ENCODE results near the gene IL25. TPM values are rescaled to one million over a fixed set of nuclear protein-coding genes. Genes with fewer than 3 reads are reported as not detected.
"Not testable (repeated sequence)": the region's sequence is repeated elsewhere in the genome, so short reads cannot be mapped to it uniquely, and the experiment has no call there.

IL25 gene
- polyA plus RNA-seq, 1 of the 3 experiments (the other 2 are of a cell fraction), result not detected

GRCh38 chr14:23419646-23420045 is 47.0 kb downstream of the IL25 start:
- WGBS (ENCODE audit: low lambda C conversion rate), result 19% methylated on average over 3 of the region's 17 CpGs
- H4K20me1 ChIP-seq (ENCODE audit: insufficient read depth); POLR2A ChIA-PET: not testable (repeated sequence)

GRCh38 chr14:23421594-23421993 is 49.0 kb downstream of the IL25 start:
- CTCF ChIA-PET, result no interaction called here

More at GRCh38 chr14:23419646-23420045, 47.0 kb downstream of the IL25 start:
- H3K79me2 ChIP-seq (ENCODE audit: insufficient read depth); H3K9me2 ChIP-seq; H3K4me2 ChIP-seq; H3K9me3 ChIP-seq; H3K27ac ChIP-seq (ENCODE audit: low read depth in 2 of 2, low read length in 1 of 2); H3K36me3 ChIP-seq (replicated peaks in 1 of 2; ENCODE audit: control insufficient read depth in 1 of 2, insufficient read depth in 2 of 2, low read length in 1 of 2); H3K4me1 ChIP-seq (ENCODE audit: control insufficient read depth in 1 of 2, insufficient read depth in 2 of 2, low read depth in 1 of 2, low read length in 1 of 2); H3K9ac ChIP-seq; H3F3A ChIP-seq (replicated peaks; ENCODE audit: insufficient read depth); DNase-seq; H2AFZ ChIP-seq (ENCODE audit: low read depth); H3K4me3 ChIP-seq (ENCODE audit: low read depth in 2 of 2, low read length in 1 of 2): not testable (repeated sequence)
- H3K27me3 ChIP-seq (ENCODE audit: insufficient read depth), result peaks cover 10% of the 10 kb centered on the region
- CTCF ChIA-PET, result interaction anchor here (1.5 kb wide), 1 partner anchor 39 kb away, joined by 3 read pairs; no protein-coding TSS in a partner anchor

GRCh38 chr14:23423657-23424056 is 51.0 kb downstream of the IL25 start:
- Histone ChIP-seq H3K9ac (no peak overlapping the region), H3K9me3 (no peaks in the 10 kb centered on the region), H3K4me1 (ENCODE audit: control insufficient read depth in 1 of 2, insufficient read depth in 2 of 2, low read depth in 1 of 2, low read length in 1 of 2) (no peaks in the 10 kb centered on the region), H3K4me3 (ENCODE audit: low read depth in 2 of 2, low read length in 1 of 2) (no peak overlapping the region), H2AFZ (ENCODE audit: low read depth) (no peak overlapping the region), H3K36me3 (replicated peaks in 1 of 2; ENCODE audit: control insufficient read depth in 1 of 2, insufficient read depth in 2 of 2, low read length in 1 of 2) (no peaks in the 10 kb centered on the region), H3K27me3 (ENCODE audit: insufficient read depth) (peaks cover 6% of the 10 kb centered on the region), H3F3A (replicated peaks; ENCODE audit: insufficient read depth) (no peaks in the 10 kb centered on the region), H3K4me2 (no peak overlapping the region), H4K20me1 (ENCODE audit: insufficient read depth) (no peaks in the 10 kb centered on the region), H3K27ac (ENCODE audit: low read depth in 2 of 2, low read length in 1 of 2) (no peak overlapping the region), H3K9me2 (no peaks in the 10 kb centered on the region), H3K79me2 (ENCODE audit: insufficient read depth) (no peaks in the 10 kb centered on the region)
- CTCF ChIA-PET, result interaction anchor here (3.2 kb wide), 1 partner anchor 44 kb away, joined by 11 read pairs; no protein-coding TSS in a partner anchor
- 57% methylated on average over 5 of the region's 6 CpGs for WGBS (ENCODE audit: low lambda C conversion rate)
- no peak for DNase-seq
- POLR2A ChIA-PET, result no interaction called here
- no peak for TF ChIP-seq TCF12 (IDR thresholded peaks at IDR 0.05)
- TF ChIP-seq MAX (IDR thresholded peaks at IDR 0.05; ENCODE audit: low read depth), result no peak
- TF ChIP-seq, protein P1, sequence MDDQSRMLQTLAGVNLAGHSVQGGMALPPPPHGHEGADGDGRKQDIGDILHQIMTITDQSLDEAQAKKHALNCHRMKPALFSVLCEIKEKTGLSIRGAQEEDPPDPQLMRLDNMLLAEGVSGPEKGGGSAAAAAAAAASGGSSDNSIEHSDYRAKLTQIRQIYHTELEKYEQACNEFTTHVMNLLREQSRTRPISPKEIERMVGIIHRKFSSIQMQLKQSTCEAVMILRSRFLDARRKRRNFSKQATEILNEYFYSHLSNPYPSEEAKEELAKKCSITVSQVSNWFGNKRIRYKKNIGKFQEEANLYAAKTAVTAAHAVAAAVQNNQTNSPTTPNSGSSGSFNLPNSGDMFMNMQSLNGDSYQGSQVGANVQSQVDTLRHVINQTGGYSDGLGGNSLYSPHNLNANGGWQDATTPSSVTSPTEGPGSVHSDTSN (IDR thresholded peaks at IDR 0.05), result no peak
- no peak for TF ChIP-seq ZBTB33 (IDR thresholded peaks at IDR 0.05; ENCODE audit: borderline replicate concordance, low read depth)

More at GRCh38 chr14:23421594-23421993, 49.0 kb downstream of the IL25 start:
- Histone ChIP-seq H3K9ac (no peak overlapping the region), H3K4me3 (ENCODE audit: low read depth in 2 of 2, low read length in 1 of 2) (no peak overlapping the region), H3F3A (replicated peaks; ENCODE audit: insufficient read depth) (no peaks in the 10 kb centered on the region), H2AFZ (ENCODE audit: low read depth) (no peak overlapping the region), H3K79me2 (ENCODE audit: insufficient read depth) (no peaks in the 10 kb centered on the region), H3K4me1 (ENCODE audit: control insufficient read depth in 1 of 2, insufficient read depth in 2 of 2, low read depth in 1 of 2, low read length in 1 of 2) (no peaks in the 10 kb centered on the region), H3K27ac (ENCODE audit: low read depth in 2 of 2, low read length in 1 of 2) (no peak overlapping the region), H4K20me1 (ENCODE audit: insufficient read depth) (no peaks in the 10 kb centered on the region), H3K4me2 (no peak overlapping the region), H3K27me3 (ENCODE audit: insufficient read depth) (peaks cover 16% of the 10 kb centered on the region), H3K36me3 (replicated peaks in 1 of 2; ENCODE audit: control insufficient read depth in 1 of 2, insufficient read depth in 2 of 2, low read length in 1 of 2) (no peaks in the 10 kb centered on the region), H3K9me3 (no peaks in the 10 kb centered on the region), H3K9me2 (no peaks in the 10 kb centered on the region)
- POLR2A ChIA-PET, result no interaction called here
- no peak for DNase-seq
- TF ChIP-seq EZH2phosphoT487 (IDR thresholded peaks at IDR 0.05; ENCODE audit: borderline replicate concordance, low read depth) (no peak), POLR2AphosphoS5 (IDR thresholded peaks at IDR 0.05; ENCODE audit: low read depth, low read length) (no peak), FOXJ3 (CRISPR knock-in tag; IDR thresholded peaks at IDR 0.05) (no peak)
- TF ChIP-seq, protein P2, sequence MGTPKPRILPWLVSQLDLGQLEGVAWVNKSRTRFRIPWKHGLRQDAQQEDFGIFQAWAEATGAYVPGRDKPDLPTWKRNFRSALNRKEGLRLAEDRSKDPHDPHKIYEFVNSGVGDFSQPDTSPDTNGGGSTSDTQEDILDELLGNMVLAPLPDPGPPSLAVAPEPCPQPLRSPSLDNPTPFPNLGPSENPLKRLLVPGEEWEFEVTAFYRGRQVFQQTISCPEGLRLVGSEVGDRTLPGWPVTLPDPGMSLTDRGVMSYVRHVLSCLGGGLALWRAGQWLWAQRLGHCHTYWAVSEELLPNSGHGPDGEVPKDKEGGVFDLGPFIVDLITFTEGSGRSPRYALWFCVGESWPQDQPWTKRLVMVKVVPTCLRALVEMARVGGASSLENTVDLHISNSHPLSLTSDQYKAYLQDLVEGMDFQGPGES (IDR thresholded peaks at IDR 0.05; ENCODE audit: low read depth, low read length), result no peak
- TF ChIP-seq, protein P3, sequence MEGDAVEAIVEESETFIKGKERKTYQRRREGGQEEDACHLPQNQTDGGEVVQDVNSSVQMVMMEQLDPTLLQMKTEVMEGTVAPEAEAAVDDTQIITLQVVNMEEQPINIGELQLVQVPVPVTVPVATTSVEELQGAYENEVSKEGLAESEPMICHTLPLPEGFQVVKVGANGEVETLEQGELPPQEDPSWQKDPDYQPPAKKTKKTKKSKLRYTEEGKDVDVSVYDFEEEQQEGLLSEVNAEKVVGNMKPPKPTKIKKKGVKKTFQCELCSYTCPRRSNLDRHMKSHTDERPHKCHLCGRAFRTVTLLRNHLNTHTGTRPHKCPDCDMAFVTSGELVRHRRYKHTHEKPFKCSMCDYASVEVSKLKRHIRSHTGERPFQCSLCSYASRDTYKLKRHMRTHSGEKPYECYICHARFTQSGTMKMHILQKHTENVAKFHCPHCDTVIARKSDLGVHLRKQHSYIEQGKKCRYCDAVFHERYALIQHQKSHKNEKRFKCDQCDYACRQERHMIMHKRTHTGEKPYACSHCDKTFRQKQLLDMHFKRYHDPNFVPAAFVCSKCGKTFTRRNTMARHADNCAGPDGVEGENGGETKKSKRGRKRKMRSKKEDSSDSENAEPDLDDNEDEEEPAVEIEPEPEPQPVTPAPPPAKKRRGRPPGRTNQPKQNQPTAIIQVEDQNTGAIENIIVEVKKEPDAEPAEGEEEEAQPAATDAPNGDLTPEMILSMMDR (IDR thresholded peaks at IDR 0.05), result no peak
